Measurements from ENCODE around the gene TEX54.
A peak's percentile ranks its signal among the peaks of the same experiment; 100 is the strongest.

Gene TEX54

DNA sequence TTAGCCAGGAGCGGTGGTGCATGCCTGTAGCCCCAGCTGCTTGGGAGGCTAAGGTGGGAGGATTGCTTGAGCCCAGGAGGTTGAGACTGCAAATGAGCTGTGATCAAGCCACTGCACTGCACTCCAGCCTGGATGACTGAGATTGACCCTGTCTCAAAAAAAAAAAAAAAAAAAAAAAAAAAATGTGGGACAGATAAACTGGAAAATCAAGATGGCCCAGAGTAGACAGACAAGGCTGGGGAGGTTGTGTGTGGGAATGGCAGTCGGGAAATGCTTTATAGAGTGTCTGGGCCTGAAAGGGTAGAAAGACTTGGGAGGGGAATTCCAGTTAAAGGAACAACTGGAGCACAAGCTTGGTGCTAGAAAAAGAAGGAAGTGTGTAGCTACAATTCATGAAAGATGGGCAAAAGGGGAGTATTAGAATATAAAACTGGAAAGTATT, 24.9 kb upstream of the TEX54 start (continued):
- TF ChIP-seq, protein P1, sequence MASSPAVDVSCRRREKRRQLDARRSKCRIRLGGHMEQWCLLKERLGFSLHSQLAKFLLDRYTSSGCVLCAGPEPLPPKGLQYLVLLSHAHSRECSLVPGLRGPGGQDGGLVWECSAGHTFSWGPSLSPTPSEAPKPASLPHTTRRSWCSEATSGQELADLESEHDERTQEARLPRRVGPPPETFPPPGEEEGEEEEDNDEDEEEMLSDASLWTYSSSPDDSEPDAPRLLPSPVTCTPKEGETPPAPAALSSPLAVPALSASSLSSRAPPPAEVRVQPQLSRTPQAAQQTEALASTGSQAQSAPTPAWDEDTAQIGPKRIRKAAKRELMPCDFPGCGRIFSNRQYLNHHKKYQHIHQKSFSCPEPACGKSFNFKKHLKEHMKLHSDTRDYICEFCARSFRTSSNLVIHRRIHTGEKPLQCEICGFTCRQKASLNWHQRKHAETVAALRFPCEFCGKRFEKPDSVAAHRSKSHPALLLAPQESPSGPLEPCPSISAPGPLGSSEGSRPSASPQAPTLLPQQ (tag by site-specific recombination; IDR thresholded peaks at IDR 0.05) = no peak
- TF ChIP-seq ZNF621 (tag by site-specific recombination; IDR thresholded peaks at IDR 0.05) = no peak
- peak; percentile 54 for TF ChIP-seq ZNF341 (tag by site-specific recombination; IDR thresholded peaks at IDR 0.05; ENCODE audit: low read depth)

DNA sequence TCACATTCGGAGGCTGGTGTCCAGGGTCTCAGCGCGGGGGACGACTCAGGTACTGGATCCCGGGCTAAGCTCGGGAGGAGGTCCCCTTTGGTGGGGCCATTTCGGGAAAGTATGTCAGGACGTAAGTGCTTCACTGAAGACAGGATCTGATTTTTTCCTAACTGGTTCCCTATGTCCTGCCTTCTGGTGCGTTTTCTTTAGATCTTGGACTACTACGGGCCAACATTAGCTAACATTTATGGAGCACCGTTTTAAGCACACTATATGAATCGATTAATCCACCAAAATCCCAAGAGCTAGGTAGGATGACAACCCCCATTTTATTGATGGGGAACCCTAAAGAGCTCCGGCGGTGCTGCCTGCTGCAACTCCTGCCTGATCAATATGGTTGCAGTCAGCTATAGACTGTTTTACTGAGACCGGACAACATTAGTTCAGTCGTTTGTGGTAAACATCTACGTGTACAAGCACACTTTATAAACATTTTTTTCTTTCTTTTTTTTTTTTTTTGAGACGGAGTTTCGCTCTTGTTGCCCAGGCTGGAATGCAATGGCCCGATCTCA, 23.8 kb upstream of the TEX54 start:
- no peaks in the 10 kb centered on the region for H3K9me3 ChIP-seq (ENCODE audit: control insufficient read depth, insufficient read depth, low read depth, low read length)
- peak overlapping the region; percentile 82 for H3K27ac ChIP-seq (ENCODE audit: extremely low read depth, low read depth, low read length)
- ChIA-PET POLR2A (interaction anchor here (0.6 to 5.5 kb wide), 37 partner anchors 9 to 1328 kb away, joined by 3 to 182 read pairs (median 6); partner anchors contain the start of genes AHNAK, B3GAT3, C11orf98 and CSKMT), CTCF (interaction anchor here (1.5 to 3.9 kb wide), 2 partner anchors 70 to 168 kb away, joined by 3 to 24 read pairs; partner anchors contain the start of gene TMEM179B)
- TF ChIP-seq, protein P2, sequence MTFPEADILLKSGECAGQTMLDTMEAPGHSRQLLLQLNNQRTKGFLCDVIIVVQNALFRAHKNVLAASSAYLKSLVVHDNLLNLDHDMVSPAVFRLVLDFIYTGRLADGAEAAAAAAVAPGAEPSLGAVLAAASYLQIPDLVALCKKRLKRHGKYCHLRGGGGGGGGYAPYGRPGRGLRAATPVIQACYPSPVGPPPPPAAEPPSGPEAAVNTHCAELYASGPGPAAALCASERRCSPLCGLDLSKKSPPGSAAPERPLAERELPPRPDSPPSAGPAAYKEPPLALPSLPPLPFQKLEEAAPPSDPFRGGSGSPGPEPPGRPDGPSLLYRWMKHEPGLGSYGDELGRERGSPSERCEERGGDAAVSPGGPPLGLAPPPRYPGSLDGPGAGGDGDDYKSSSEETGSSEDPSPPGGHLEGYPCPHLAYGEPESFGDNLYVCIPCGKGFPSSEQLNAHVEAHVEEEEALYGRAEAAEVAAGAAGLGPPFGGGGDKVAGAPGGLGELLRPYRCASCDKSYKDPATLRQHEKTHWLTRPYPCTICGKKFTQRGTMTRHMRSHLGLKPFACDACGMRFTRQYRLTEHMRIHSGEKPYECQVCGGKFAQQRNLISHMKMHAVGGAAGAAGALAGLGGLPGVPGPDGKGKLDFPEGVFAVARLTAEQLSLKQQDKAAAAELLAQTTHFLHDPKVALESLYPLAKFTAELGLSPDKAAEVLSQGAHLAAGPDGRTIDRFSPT (tag by site-specific recombination; IDR thresholded peaks at IDR 0.05) = peak; percentile 9; the same call in 1 of the 2 replicates
- TF ChIP-seq ZNF792 (tag by site-specific recombination; IDR thresholded peaks at IDR 0.05) = no peak
- TF ChIP-seq, protein P3, sequence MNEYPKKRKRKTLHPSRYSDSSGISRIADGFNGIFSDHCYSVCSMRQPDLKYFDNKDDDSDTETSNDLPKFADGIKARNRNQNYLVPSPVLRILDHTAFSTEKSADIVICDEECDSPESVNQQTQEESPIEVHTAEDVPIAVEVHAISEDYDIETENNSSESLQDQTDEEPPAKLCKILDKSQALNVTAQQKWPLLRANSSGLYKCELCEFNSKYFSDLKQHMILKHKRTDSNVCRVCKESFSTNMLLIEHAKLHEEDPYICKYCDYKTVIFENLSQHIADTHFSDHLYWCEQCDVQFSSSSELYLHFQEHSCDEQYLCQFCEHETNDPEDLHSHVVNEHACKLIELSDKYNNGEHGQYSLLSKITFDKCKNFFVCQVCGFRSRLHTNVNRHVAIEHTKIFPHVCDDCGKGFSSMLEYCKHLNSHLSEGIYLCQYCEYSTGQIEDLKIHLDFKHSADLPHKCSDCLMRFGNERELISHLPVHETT (tag by site-specific recombination; IDR thresholded peaks at IDR 0.05) = 0 out of 2 replicates have a peak, but pooled peaks have one; percentile 1
- 0 out of 2 replicates have a peak, but pooled peaks have one; percentile 62 for TF ChIP-seq ZFP69B (tag by site-specific recombination; IDR thresholded peaks at IDR 0.05)
- TF ChIP-seq ZNF600 (tag by site-specific recombination; IDR thresholded peaks at IDR 0.05) = peak; percentile 45
- no peak for TF ChIP-seq OSR2 (tag by site-specific recombination; IDR thresholded peaks at IDR 0.05)
- TF ChIP-seq ZNF335 (tag by site-specific recombination; conservative IDR thresholded peaks at IDR 0.05) = peak; percentile 75
- no peak for TF ChIP-seq ZNF670 (tag by site-specific recombination; IDR thresholded peaks at IDR 0.05; ENCODE audit: low read depth)
- TF ChIP-seq ZNF501 (tag by site-specific recombination; IDR thresholded peaks at IDR 0.05) = peak; percentile 11; the same call in 1 of the 2 replicates
- no peak for TF ChIP-seq ZNF791 (tag by site-specific recombination; IDR thresholded peaks at IDR 0.05)
- TF ChIP-seq ZNF561 (tag by site-specific recombination; IDR thresholded peaks at IDR 0.05; ENCODE audit: borderline replicate concordance) = peak; percentile 13; the same call in 1 of the 2 replicates
- TF ChIP-seq, protein P4, sequence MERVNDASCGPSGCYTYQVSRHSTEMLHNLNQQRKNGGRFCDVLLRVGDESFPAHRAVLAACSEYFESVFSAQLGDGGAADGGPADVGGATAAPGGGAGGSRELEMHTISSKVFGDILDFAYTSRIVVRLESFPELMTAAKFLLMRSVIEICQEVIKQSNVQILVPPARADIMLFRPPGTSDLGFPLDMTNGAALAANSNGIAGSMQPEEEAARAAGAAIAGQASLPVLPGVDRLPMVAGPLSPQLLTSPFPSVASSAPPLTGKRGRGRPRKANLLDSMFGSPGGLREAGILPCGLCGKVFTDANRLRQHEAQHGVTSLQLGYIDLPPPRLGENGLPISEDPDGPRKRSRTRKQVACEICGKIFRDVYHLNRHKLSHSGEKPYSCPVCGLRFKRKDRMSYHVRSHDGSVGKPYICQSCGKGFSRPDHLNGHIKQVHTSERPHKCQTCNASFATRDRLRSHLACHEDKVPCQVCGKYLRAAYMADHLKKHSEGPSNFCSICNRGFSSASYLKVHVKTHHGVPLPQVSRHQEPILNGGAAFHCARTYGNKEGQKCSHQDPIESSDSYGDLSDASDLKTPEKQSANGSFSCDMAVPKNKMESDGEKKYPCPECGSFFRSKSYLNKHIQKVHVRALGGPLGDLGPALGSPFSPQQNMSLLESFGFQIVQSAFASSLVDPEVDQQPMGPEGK (tag by site-specific recombination; IDR thresholded peaks at IDR 0.05) = peak; percentile 7; the same call in 1 of the 2 replicates
- peak overlapping the region; percentile 73 for H3K4me3 ChIP-seq (ENCODE audit: low read depth, low read length)
- peaks cover 3 to 44% of the 10 kb centered on the region in 2 experiments; a peak in 1 of 3 replicates for H3K36me3 ChIP-seq (ENCODE audit: control insufficient read depth in 2 of 2, insufficient read depth in 1 of 2, low read length in 2 of 2)
- no peaks in the 10 kb centered on the region for H3K4me1 ChIP-seq (ENCODE audit: control insufficient read depth, insufficient read depth, low read length)

Measured in HEK293 (cell line).